HepG2 (cell line): ENCODE data around the gene GP1BA. TPM values are rescaled to one million over a fixed set of nuclear protein-coding genes. Genes with fewer than 3 reads are reported as not detected.
A peak's percentile ranks its signal among the peaks of the same experiment; 100 is the strongest.

Experiments used
- CENPBD1 ChIP-seq: sonication (generic); formaldehyde crosslinking; IDR thresholded peaks from 2 replicates; pipeline ENCODE4 v1.8.0; 2022; ENCODE audit warnings: missing genetic modification reagents, low read depth, mild to moderate bottlenecking, borderline replicate concordance
- CHD4 ChIP-seq: fragments of 200-600 bp; sonication (generic); IDR thresholded peaks from 2 replicates; pipeline ENCODE4 v1.7.0; 2017; ENCODE audit warnings: mild to moderate bottlenecking, low read length, borderline replicate concordance
- KDM2A ChIP-seq: sonication (generic); formaldehyde crosslinking; IDR thresholded peaks from 2 replicates; pipeline ENCODE4 v1.4.0; 2020; ENCODE audit warnings: low read depth, missing genetic modification reagents, borderline replicate concordance
- KLF12 ChIP-seq: sonication (generic); formaldehyde crosslinking; IDR thresholded peaks from 2 replicates; pipeline ENCODE4 v1.4.0; 2020; ENCODE audit warnings: missing genetic modification reagents, borderline replicate concordance
- MTA3 ChIP-seq: sonication (generic); formaldehyde crosslinking; IDR thresholded peaks from 2 replicates; pipeline ENCODE4 v1.4.0; 2020; ENCODE audit warnings: missing genetic modification reagents
- NFYB ChIP-seq: sonication (generic); formaldehyde crosslinking; IDR thresholded peaks from 2 replicates; pipeline ENCODE4 v1.4.0; 2020; ENCODE audit warnings: missing genetic modification reagents
- RBM22 ChIP-seq: fragments of 200-400 bp; formaldehyde crosslinking; optimal IDR thresholded peaks from 2 replicates; pipeline ENCODE3; 2017; ENCODE audit warnings: mild to moderate bottlenecking, low read length, moderate library complexity
- TEAD3 ChIP-seq: optimal IDR thresholded peaks from 2 replicates; pipeline ENCODE3; 2016; ENCODE audit warnings: borderline replicate concordance
- ZBTB40 ChIP-seq, 2 experiments: fragments of 450-650 bp in 1 of 2; sonication (generic) in 1 of 2; formaldehyde crosslinking in 1 of 2; IDR thresholded peaks; 2 replicates each; pipeline versions ENCODE4 v1.6.1 to v1.8.0; 2016 to 2022; ENCODE audit warnings: antibody characterized with exemption in 1 of 2, mild to moderate bottlenecking in 1 of 2, missing genetic modification reagents in 1 of 2
- ZFAT ChIP-seq: sonication (generic); formaldehyde crosslinking; conservative IDR thresholded peaks from 2 replicates; pipeline ENCODE4 v1.8.1; 2023; ENCODE audit warnings: missing genetic modification reagents, inconsistent platforms
- ZNF232 ChIP-seq: sonication (generic); formaldehyde crosslinking; IDR thresholded peaks from 2 replicates; pipeline ENCODE4 v1.4.0; 2020; ENCODE audit warnings: missing genetic modification reagents, borderline replicate concordance
- ZNF337 ChIP-seq: sonication (generic); formaldehyde crosslinking; IDR thresholded peaks from 2 replicates; pipeline ENCODE4 v1.5.1; 2020; ENCODE audit warnings: missing genetic modification reagents, low read depth, mild to moderate bottlenecking, borderline replicate concordance
- ZNF432 ChIP-seq: sonication (generic); formaldehyde crosslinking; IDR thresholded peaks from 2 replicates; pipeline ENCODE4 v1.5.0; 2020; ENCODE audit warnings: missing genetic modification reagents, mild to moderate bottlenecking, borderline replicate concordance
- ZNF652 ChIP-seq: IDR thresholded peaks from 2 replicates; pipeline ENCODE4 v1.6.1; 2016; ENCODE audit warnings: low read depth, borderline replicate concordance
- ZNF788 ChIP-seq: sonication (generic); formaldehyde crosslinking; IDR thresholded peaks from 2 replicates; pipeline ENCODE4 v1.5.0; 2020; ENCODE audit warnings: mild to moderate bottlenecking, missing genetic modification reagents, borderline replicate concordance
- ZNF800 ChIP-seq: sonication (generic); formaldehyde crosslinking; IDR thresholded peaks from 2 replicates; pipeline ENCODE4 v1.4.0; 2020; ENCODE audit warnings: missing genetic modification reagents
- polyA plus RNA-seq, 8 experiments: library from polyadenylated mRNA; depleted of rRNA in 3 of 8; stranded (reverse) in 7 of 8; unstranded in 1 of 8; fragments of >200 nt; fragmentation: Illumina TruSeq in 4 of 8; extraction: Trizol in 4 of 8; gene quantifications; 2 replicates each; pipeline versions ENCODE4 v1.2.1 to v1.2.3, GENCODE V29; 2011 to 2016; ENCODE audit warnings: low read depth in 4 of 8, missing spikeins in 1 of 8, mixed read lengths in 1 of 8; ENCODE audit not compliant: insufficient read depth in 1 of 8
- total RNA-seq, 5 experiments: library from RNA; depleted of rRNA; stranded (reverse); fragments of >200 nt; fragmentation: Illumina TruSeq; extraction: Trizol; gene quantifications; 2 replicates each; pipeline ENCODE4 v1.2.3, GENCODE V29; 2016; ENCODE audit warnings: low read depth in 1 of 5

The GP1BA gene
- total and polyA plus RNA-seq, 2 of the 13 experiments (the other 11 are each of a cell fraction or from before 2014, with no cell fraction given) = not detected

GRCh38 chr17:4945176-4945943 lies 13.3 kb downstream of the GP1BA start (continued):
- no peak for TF ChIP-seq ZBTB40 (IDR thresholded peaks at IDR 0.05)
- TF ChIP-seq ZBTB40 (CRISPR knock-in tag; IDR thresholded peaks at IDR 0.05) = no peak
- peak; percentile 88 for TF ChIP-seq ZNF652
- TF ChIP-seq ZNF432 = no peak
- peak; percentile 49 for TF ChIP-seq TEAD3
- TF ChIP-seq CENPBD1 = no peak
- TF ChIP-seq KLF12 (CRISPR knock-in tag) = no peak
- no peak for TF ChIP-seq ZNF800 (CRISPR knock-in tag)
- TF ChIP-seq NFYB (CRISPR knock-in tag) = no peak
- no peak for TF ChIP-seq ZFAT (CRISPR knock-in tag)
- no peak for TF ChIP-seq ZNF788 (CRISPR knock-in tag)
- no peak for TF ChIP-seq ZNF232 (CRISPR knock-in tag)
- TF ChIP-seq CHD4 = no peak
- peak; percentile 97 for TF ChIP-seq RBM22
- 0 out of 2 replicates have a peak, but pooled peaks have one; percentile 28 for TF ChIP-seq KDM2A (CRISPR knock-in tag)
- no peak for TF ChIP-seq ZNF337 (CRISPR knock-in tag)
- TF ChIP-seq MTA3 (CRISPR knock-in tag) = no peak
